NCI-H1436 treated with DMSO at 0.1 percent for 48 hours (cell line): Measurements from ENCODE around the gene THSD4.

Experiments
- DNase-seq: peaks from one replicate; lab custom pipeline; 2025; lab: John Stamatoyannopoulos, UW

THSD4 gene

GRCh38 chr15:71501344-71502076 lies 386.2 kb downstream of the THSD4 start:
- DNase-seq = no peak

GRCh38 chr15:71502077-71502432 lies 386.8 kb downstream of the THSD4 start:
- no peak for DNase-seq

- DNase-seq = no peak
These were observed 390.7 kb downstream of the THSD4 start for GRCh38 chr15:71505962-71506361.

- no peak for DNase-seq
These were observed 391.7 kb downstream of the THSD4 start for GRCh38 chr15:71506946-71507345.

- no peak for DNase-seq
These were observed 392.9 kb downstream of the THSD4 start for GRCh38 chr15:71508081-71508682.

GRCh38 chr15:71509139-71509538 lies 393.9 kb downstream of the THSD4 start:
- DNase-seq = no peak

- DNase-seq = no peak
These were observed 395.5 kb downstream of the THSD4 start for GRCh38 chr15:71510763-71511162.

GRCh38 chr15:71511796-71512681 lies 396.8 kb downstream of the THSD4 start:
- no peak for DNase-seq

- DNase-seq = no peak
These were observed 397.4 kb downstream of the THSD4 start for GRCh38 chr15:71512682-71513006.

GRCh38 chr15:71515375-71516186 lies 400.3 kb downstream of the THSD4 start:
- no peak for DNase-seq

- DNase-seq = no peak
These were observed 402.5 kb downstream of the THSD4 start for GRCh38 chr15:71517751-71518150.

GRCh38 chr15:71518661-71519060 lies 403.4 kb downstream of the THSD4 start:
- no peak for DNase-seq

- no peak for DNase-seq
These were observed 411.0 kb downstream of the THSD4 start for GRCh38 chr15:71526060-71526820.

- DNase-seq = no peak
These were observed 414.1 kb downstream of the THSD4 start for GRCh38 chr15:71529361-71529760.

- no peak for DNase-seq
These were observed 414.8 kb downstream of the THSD4 start for GRCh38 chr15:71530116-71530515.

GRCh38 chr15:71532994-71533393 lies 417.7 kb downstream of the THSD4 start:
- no peak for DNase-seq

GRCh38 chr15:71538181-71538580 lies 422.9 kb downstream of the THSD4 start:
- DNase-seq = no peak

- DNase-seq = no peak
These were observed 426.5 kb downstream of the THSD4 start for GRCh38 chr15:71541746-71542145.

GRCh38 chr15:71542836-71543235 lies 427.6 kb downstream of the THSD4 start:
- no peak for DNase-seq

- no peak for DNase-seq
These were observed 428.1 kb downstream of the THSD4 start for GRCh38 chr15:71543413-71543812.

GRCh38 chr15:71545223-71545760 lies 430.0 kb downstream of the THSD4 start:
- DNase-seq = no peak
